GM12891 (cell line): ENCODE measurements around the gene UFD1.

Source experiments
- POLR2A ChIP-seq: IDR thresholded peaks from 2 replicates; pipeline ENCODE4 v1.6.1; 2011; ENCODE audit warnings: low read depth, low read length, control low read depth
- POLR2AphosphoS5 ChIP-seq: IDR thresholded peaks from 2 replicates; pipeline ENCODE4 v1.6.1; 2011; ENCODE audit warnings: low read depth, low read length, control low read depth
- POU2F2 ChIP-seq: IDR thresholded peaks from 2 replicates; pipeline ENCODE4 v1.6.1; 2011; ENCODE audit warnings: low read depth, mild to moderate bottlenecking, control low read depth, low read length, moderate library complexity
- TAF1 ChIP-seq: IDR thresholded peaks from 2 replicates; pipeline ENCODE4 v1.6.1; 2011; ENCODE audit warnings: low read depth, low read length, control low read depth

- TF ChIP-seq POLR2A = no peak
- TF ChIP-seq POU2F2 = no peak
- no peak for TF ChIP-seq TAF1
- TF ChIP-seq POLR2AphosphoS5 = no peak
Measured at GRCh38 chr22:19438298-19438697, 40.7 kb downstream of the UFD1 start.
